Stimulated activated CD4-positive, alpha-beta T cell treated with anti-CD3 and anti-CD28 coated beads, Interleukin-12 subunit alpha, Interleukin-12 subunit beta, amount 100 ng/mL, for 48 hours (primary cell): Measurements from ENCODE around the gene TUBA3D.
"Not testable (repeated sequence)": the region's sequence is repeated elsewhere in the genome, so short reads cannot be mapped to it uniquely, and the experiment has no call there.

Source experiments
- DNase-seq, 3 donors: peaks; one replicate each; pipeline ENCODE4 v3.0.0-alpha.2; 2020; ENCODE audit warnings: low read depth in 2 of 3, low spot score in 1 of 3

TUBA3D gene

GRCh38 chr2:131475831-131476230 is at the start of gene TUBA3D:
Gene TUBA3D, plus strand, starts transcription at chr2:131476119. Its CDS starts 81 bp downstream, at chr2:131476200.
- DNase-seq = no peak

GRCh38 chr2:131426727-131427126 is 49.2 kb upstream of the TUBA3D start:
- DNase-seq = no peak

GRCh38 chr2:131431336-131431735 is 44.6 kb upstream of the TUBA3D start:
- no peak for DNase-seq

GRCh38 chr2:131440742-131441468 is 35.0 kb upstream of the TUBA3D start:
- DNase-seq = peak in 1 of 3 donors; percentile 8

DNA sequence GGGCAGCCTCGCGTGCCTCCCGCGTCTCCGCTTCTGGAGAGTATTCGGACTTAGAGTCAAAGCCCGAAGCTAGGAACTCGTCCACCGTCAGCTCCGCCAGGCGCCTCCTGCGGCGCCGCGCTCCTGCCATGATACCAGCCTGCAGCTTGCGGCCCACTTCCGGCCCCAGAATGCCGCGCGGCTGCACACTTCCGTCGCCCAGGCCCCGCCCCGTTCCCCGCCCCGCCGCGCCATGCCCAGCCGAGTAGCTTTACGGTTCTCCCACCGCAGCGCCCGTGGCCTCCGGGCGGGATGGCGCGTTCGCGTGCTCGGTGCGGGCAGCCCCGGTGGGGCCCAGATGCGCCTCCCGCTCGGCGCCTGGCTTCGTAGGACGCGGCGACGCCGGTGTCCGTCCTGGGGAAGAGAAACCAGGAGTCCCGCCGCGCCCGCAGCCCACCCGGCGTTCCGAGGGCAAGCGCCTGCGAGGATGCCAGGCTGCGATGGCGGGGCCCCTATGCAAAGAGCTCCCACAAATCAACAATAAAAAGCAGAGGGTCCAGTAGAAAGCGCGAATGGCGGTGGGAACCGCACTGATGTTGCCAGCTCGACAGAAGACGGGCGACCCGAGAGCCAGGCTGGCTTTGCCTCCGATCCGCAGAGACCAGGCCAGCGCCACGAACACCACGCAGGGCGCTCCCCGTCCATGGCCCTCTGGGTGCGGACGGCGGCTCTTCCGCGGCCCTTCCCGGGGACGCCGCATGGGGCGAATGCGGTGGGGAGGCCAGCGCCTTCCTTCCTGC is 31.0 kb upstream of the TUBA3D start:
- DNase-seq = not testable (repeated sequence)

DNA sequence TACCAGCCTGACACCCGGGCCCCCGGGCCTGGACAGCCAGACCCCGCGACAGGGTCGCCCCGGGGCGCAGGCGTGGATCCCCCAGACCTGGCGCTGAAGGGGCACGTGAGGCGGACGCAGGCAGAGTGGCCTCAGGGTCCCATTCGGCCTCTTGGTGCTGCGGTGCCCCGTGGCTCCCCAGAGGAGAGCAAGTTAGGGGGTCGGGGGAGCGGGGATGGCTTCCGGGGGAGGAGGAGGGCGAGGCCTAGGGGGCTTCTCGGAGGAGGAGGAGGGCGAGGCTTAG is 30.5 kb upstream of the TUBA3D start:
- DNase-seq = not testable (repeated sequence)

DNA sequence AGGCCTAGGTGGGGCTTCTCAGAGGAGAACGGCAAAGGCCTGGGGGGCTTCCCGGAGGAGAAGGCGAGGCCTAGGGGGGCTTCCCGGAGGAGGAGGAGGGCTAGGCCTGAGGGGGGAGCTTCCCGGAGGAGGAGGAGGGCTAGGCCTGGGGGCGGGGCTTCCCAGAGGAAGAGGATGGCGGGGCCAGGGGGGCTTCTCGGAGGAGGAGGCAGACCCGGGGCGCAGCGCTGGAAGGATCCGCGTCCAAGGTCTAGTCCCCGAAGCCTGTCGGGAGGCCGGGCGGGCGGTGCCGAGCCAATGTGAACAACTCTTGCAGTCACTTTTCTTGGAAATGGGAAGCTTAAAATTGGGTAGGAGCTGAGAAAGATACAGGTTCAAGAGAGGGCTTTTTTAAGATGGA is 30.0 kb upstream of the TUBA3D start:
- DNase-seq = no peak

DNA sequence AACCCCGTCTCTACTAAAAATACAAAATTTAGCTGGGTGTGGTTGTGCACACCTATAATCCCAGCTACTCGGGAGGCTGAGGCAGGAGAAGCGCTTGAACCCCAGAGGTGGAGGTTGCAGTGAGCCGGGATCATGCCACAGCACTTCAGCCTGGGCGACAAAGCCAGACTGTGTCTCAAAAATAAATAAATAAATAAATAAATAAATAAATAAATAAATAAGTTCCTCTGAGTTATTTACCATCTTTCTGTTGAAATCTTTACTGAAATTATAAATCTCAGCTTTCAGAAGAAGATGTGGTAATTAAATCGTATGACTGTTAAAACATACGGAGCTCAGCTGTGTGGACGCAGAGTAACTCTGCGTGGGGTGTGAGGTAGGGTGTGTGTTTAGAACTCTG is 27.9 kb upstream of the TUBA3D start:
- DNase-seq = not testable (repeated sequence)

GRCh38 chr2:131451265-131451949 is 24.5 kb upstream of the TUBA3D start:
- not testable (repeated sequence) for DNase-seq

- DNase-seq = not testable (repeated sequence)
Measured at GRCh38 chr2:131454914-131455313, 21.0 kb upstream of the TUBA3D start.

DNA sequence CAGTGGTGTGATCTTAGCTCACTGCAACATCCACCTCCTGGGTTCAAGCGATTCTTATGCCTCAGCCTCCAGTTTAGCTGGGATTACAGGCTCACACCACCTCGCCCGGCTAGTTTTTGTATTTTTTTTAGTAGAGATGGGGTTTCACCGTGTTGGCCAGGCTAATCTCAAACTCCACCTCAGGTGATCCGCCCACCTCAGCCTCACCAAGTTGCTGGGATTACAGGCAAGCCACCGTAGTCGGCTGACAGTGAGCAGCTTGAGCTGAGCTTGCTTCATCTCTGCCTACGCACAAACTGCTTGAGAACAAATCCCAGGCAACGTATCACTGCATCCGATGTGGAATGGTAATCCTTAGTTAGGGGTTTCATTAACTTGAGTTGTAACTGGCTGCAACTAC is 8.2 kb upstream of the TUBA3D start:
- DNase-seq = not testable (repeated sequence)

GRCh38 chr2:131470944-131471343 is 5.0 kb upstream of the TUBA3D start:
- not testable (repeated sequence) for DNase-seq

DNA sequence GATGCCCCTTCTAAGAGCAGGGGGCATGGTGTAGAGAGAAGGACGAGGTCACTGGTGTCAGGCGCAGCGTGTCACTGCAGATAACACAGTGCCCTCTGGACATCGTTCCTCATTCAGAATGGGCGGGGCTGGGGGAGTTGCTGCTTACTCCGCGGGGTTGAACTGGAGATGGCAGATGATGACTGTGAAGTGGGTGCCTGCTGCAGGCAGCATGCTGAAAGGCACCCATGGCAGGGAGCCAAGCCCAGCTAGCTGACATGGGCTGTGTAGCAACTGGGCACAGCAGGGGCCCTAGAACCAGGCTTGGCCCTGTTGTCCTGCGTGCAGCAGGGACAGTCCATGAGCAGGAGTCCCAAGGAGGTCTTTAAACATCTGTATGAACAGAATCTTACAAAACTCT is 4.3 kb upstream of the TUBA3D start:
- not testable (repeated sequence) for DNase-seq

DNA sequence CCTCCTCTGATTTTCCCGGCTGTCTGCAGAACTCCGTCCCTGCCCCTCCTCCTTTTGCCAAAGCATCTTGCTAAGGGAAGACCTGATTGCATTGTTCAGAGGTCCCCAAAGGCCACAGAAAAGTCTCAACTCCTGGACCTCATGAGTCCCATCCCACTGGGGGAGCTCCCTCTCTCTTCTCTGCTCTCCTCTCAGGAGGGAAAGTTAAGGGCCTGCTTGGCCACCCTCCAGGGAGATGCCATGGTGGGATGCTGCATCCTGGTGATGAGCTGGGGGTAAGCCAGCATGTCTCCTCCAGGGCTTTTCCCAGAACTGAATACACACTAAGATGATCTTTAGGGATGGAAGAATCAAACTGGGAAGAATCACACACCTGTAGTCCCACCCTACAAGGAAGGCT is 2.7 kb upstream of the TUBA3D start:
- DNase-seq = not testable (repeated sequence)

DNA sequence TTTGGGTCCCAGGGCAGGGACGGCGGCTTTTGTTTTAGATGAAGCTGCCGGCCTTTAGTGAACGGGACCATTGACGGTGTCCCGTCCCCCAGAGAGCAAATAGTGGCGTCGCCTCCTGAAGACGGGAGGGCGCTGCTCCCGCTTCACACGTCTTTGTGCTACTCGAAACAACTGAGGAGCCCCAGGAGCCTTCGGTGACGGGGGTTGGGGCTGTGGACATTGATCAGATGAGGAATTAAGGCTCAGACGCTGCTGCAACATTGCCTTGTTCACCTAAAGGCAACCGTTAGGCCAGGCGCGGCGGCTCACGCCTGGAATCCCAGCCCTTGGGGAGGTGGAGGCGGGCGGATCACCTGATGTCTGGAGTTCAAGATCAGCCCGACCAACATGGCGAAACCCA is 444 bp downstream of the TUBA3D start:
- not testable (repeated sequence) for DNase-seq

GRCh38 chr2:131477227-131477626 is 1.3 kb downstream of the TUBA3D start:
- not testable (repeated sequence) for DNase-seq

- DNase-seq = not testable (repeated sequence)
Measured at GRCh38 chr2:131478074-131478849, 2.3 kb downstream of the TUBA3D start.

GRCh38 chr2:131478850-131479461 is 3.0 kb downstream of the TUBA3D start:
- DNase-seq = not testable (repeated sequence)

GRCh38 chr2:131480351-131480750 is 4.4 kb downstream of the TUBA3D start:
- not testable (repeated sequence) for DNase-seq

DNA sequence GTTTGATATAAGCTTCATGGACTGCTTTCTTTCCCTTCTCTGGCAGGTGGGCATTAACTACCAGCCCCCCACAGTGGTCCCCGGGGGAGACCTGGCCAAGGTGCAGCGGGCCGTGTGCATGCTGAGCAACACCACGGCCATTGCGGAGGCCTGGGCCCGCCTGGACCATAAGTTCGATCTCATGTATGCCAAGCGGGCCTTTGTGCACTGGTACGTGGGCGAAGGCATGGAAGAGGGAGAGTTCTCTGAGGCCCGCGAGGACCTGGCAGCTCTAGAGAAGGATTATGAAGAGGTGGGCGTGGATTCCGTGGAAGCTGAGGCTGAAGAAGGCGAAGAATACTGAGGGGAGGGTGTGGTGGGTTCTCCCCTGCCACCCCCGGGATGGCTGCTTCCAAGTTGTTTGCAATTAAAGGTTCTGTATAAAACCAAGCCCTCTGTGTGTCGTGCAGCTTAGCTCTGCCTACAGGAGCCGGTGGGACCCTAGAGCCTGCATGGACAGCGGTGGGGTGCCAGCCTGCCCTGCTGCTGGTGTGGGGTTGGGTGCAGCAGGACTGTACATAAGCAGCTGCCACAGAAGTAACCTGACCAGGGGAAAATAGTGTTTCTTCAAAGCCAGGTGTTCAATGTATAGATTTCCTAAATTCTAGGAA is 6.7 kb downstream of the TUBA3D start:
- not testable (repeated sequence) for DNase-seq
